Measurements from ENCODE around the gene ZNF432. TPM values are rescaled to one million over a fixed set of nuclear protein-coding genes. Genes with fewer than 3 reads are reported as not detected.
"Not testable (repeated sequence)": the region's sequence is repeated elsewhere in the genome, so short reads cannot be mapped to it uniquely, and the experiment has no call there.

The ZNF432 gene
- total and polyA plus RNA-seq, 2 donors (not counting 3 experiments of a cell fraction or from before 2014, with no cell fraction given), result 3.5 to 10.9 TPM

DNA sequence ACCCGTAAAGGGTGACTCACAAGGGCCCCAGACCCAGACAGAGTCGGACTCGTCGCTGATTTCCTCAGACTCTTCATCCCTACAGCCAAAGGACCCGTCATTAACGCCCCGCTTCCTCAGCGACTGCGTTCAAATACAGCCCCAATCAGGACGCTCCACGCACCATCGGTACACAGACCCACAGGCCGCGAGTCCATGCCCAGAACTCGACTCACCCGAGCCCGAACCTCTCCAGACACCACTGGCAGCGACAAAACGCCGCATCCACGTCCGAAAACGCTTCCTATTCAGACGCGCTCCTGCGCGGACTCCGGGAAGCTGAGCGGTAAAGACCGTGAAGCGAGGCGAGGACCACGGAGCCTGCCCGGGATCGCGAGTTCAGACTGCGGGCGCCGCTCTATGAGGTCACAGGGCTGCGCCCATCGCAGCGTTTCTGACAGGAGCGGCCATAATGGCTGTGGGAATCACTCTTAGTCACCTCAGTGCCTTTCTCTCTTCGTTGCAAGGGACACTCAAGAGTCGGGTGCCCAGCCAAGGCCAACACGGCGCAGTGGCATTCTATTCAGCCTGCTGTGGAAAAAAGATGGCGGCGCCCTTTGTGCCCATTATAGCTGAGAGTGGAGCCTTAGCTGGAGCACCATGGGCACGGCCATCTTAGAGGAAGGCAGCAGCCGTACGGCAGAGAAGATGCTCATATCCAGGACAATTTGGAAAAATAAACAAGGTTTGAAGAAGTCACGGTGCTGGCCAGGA is 20.4 kb downstream of the ZNF432 start, which contains the start of gene ZNF614:
ZNF614 (minus strand) TSS at position 353 of the 753 bp plus-strand sequence. CDS start 2,634 bp downstream, outside the sequence.
- H3K9ac ChIP-seq (replicated peaks; ENCODE audit: extremely low read depth, insufficient read depth, low read length), result peak within 1 kb of the TSS; percentile 95
- peak within 1 kb of the TSS; percentile 95 for H3K4me2 ChIP-seq (ENCODE audit: insufficient read depth, low read length)
- TSS peak; percentile 56 for BruUV-seq (replicated peaks)
- no peaks in the 10 kb centered on the region for H4K20me1 ChIP-seq (replicated peaks; ENCODE audit: control insufficient read depth, extremely low read depth, insufficient read depth, low read length)
- H3K4me1 ChIP-seq (ENCODE audit: control insufficient read depth, extremely low read depth, insufficient read depth, low read length), result peaks cover 6% of the 10 kb centered on the region
- H2AFZ ChIP-seq (ENCODE audit: low read depth, low read length), result peak within 1 kb of the TSS; percentile 99
- DNase-seq (ENCODE audit: low read depth, low spot score) (peak; percentile 92), FAIRE-seq (peak; percentile 92)
- intact Hi-C loops (cut with micrococcal nuclease) (loop anchor here (1.0 to 5.0 kb wide), 7 partner anchors 20 to 209 kb away; partner anchors contain the start of genes PPP2R1A, ZNF350, ZNF432 and ZNF613), dilution Hi-C loops (cut with MboI; ENCODE audit: extremely low pct_ligation_motif_present, low sequenced_read_pairs) (no loop called here)
- peaks cover 2% of the 10 kb centered on the region for H3K9me3 ChIP-seq (replicated peaks; ENCODE audit: control insufficient read depth, insufficient read depth, low read length)
- no peaks in the 10 kb centered on the region for H3K9me1 ChIP-seq (replicated peaks; ENCODE audit: control insufficient read depth, extremely low read depth, insufficient read depth, low read length)
- peak within 1 kb of the TSS; percentile 93 for H3K27ac ChIP-seq (ENCODE audit: insufficient read depth, low read depth, low read length)
- TF ChIP-seq GATA2 (IDR thresholded peaks at IDR 0.05; ENCODE audit: insufficient read depth, insufficient read length, low read depth, low read length) (no peak), FOS (IDR thresholded peaks at IDR 0.05; ENCODE audit: borderline replicate concordance, insufficient read depth, low read length) (peak; percentile 4), MAX (IDR thresholded peaks at IDR 0.05; ENCODE audit: insufficient read depth, insufficient read length) (peak; percentile 17), POLR2A (IDR thresholded peaks at IDR 0.05; ENCODE audit: low read depth, low read length) (peak; percentile 86), MYC (IDR thresholded peaks at IDR 0.05; ENCODE audit: low read depth, low read length) (peak; percentile 14), JUN (IDR thresholded peaks at IDR 0.05; ENCODE audit: borderline replicate concordance, insufficient read depth, insufficient read length, low read depth) (no peak), POLR2AphosphoS5 (IDR thresholded peaks at IDR 0.05; ENCODE audit: insufficient read depth, low read depth, low read length) (peak; percentile 63)
- H3K27me3 ChIP-seq (ENCODE audit: control insufficient read depth in 2 of 2, insufficient read depth in 2 of 2, low read length in 2 of 2), result no peaks in the 10 kb centered on the region
- H3K4me3 ChIP-seq (replicated peaks in 1 of 3; ENCODE audit: insufficient read depth in 1 of 3, low read depth in 1 of 3, low read length in 3 of 3), result peak within 1 kb of the TSS; percentile 59 to 90 (median 87)
- ChIA-PET CTCF (no interaction called here), POLR2A (interaction anchor here (0.9 to 1.1 kb wide), 3 partner anchors 20 to 162 kb away, joined by 3 to 5 read pairs (median 4); partner anchors contain the start of genes PPP2R1A, ZNF432 and ZNF615)
- peaks cover 10% of the 10 kb centered on the region for H3K79me2 ChIP-seq (ENCODE audit: control insufficient read depth, insufficient read depth, low read length)
- H3K36me3 ChIP-seq (ENCODE audit: control insufficient read depth in 2 of 2, extremely low read depth in 1 of 2, insufficient read depth in 2 of 2, low read length in 2 of 2), result peaks cover 0 to 7% of the 10 kb centered on the region in 2 experiments

DNA sequence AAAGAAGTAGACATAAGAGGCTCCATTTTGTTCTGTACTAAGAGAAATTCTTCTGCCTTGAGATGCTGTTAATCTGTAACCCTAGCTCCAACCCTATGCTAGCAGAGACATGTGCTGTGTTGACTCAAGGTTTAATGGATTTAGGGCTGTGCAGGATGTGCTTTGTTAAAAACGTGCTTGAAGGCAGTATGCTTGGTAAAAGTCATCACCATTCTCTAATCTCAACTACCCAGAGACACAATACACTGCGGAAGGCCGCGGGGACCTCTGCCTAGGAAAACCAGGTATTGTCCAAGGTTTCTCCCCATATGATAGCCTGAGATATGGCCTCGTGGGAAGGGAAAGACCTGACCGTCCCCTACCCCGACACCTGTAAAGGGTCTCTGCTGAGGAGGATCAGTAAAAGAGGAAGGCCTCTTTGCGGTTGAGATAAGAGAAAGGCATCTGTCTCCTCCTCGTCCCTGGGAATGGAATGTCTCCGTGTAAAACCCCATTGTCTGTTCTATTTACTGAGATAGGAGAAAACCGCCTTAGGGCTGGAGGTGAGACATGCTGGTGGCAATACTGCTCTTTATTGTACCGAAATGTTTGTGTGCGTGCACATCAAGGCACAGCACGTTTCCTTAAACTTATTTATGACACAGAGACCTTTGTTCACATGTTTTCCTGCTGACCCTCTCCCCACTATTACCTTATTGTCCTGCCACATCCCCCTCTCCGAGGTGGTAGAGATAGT is 22.2 kb downstream of the ZNF432 start:
- Histone ChIP-seq H3K36me3 (ENCODE audit: control insufficient read depth in 2 of 2, extremely low read depth in 1 of 2, insufficient read depth in 2 of 2, low read length in 2 of 2) (peaks cover 0 to 10% of the 10 kb centered on the region in 2 experiments), H3K79me2 (ENCODE audit: control insufficient read depth, insufficient read depth, low read length) (peaks cover 10% of the 10 kb centered on the region)
- H3K4me3 ChIP-seq (replicated peaks in 1 of 3; ENCODE audit: insufficient read depth in 1 of 3, low read depth in 1 of 3, low read length in 3 of 3); CTCF ChIA-PET; H3K4me2 ChIP-seq (ENCODE audit: insufficient read depth, low read length); BruUV-seq (replicated peaks); FAIRE-seq; dilution Hi-C loops (cut with MboI; ENCODE audit: extremely low pct_ligation_motif_present, low sequenced_read_pairs); POLR2A ChIA-PET; H3K9ac ChIP-seq (replicated peaks; ENCODE audit: extremely low read depth, insufficient read depth, low read length); H3K27me3 ChIP-seq (ENCODE audit: control insufficient read depth in 2 of 2, insufficient read depth in 2 of 2, low read length in 2 of 2); H4K20me1 ChIP-seq (replicated peaks; ENCODE audit: control insufficient read depth, extremely low read depth, insufficient read depth, low read length); H3K27ac ChIP-seq (ENCODE audit: insufficient read depth, low read depth, low read length); H3K9me1 ChIP-seq (replicated peaks; ENCODE audit: control insufficient read depth, extremely low read depth, insufficient read depth, low read length); DNase-seq (ENCODE audit: low read depth, low spot score); H3K4me1 ChIP-seq (ENCODE audit: control insufficient read depth, extremely low read depth, insufficient read depth, low read length); H2AFZ ChIP-seq (ENCODE audit: low read depth, low read length); H3K9me3 ChIP-seq (replicated peaks; ENCODE audit: control insufficient read depth, insufficient read depth, low read length): not testable (repeated sequence)
- intact Hi-C loops (cut with micrococcal nuclease), result loop anchor here (5.0 kb wide), 3 partner anchors 99 to 211 kb away; partner anchors contain the start of genes PPP2R1A and ZNF613

- H2AFZ ChIP-seq (ENCODE audit: low read depth, low read length); H3K27ac ChIP-seq (ENCODE audit: insufficient read depth, low read depth, low read length); H3K4me2 ChIP-seq (ENCODE audit: insufficient read depth, low read length); dilution Hi-C loops (cut with MboI; ENCODE audit: extremely low pct_ligation_motif_present, low sequenced_read_pairs); BruUV-seq (replicated peaks); H3K4me3 ChIP-seq (replicated peaks in 1 of 3; ENCODE audit: insufficient read depth in 1 of 3, low read depth in 1 of 3, low read length in 3 of 3); H3K9me1 ChIP-seq (replicated peaks; ENCODE audit: control insufficient read depth, extremely low read depth, insufficient read depth, low read length); FAIRE-seq; H3K27me3 ChIP-seq (ENCODE audit: control insufficient read depth in 2 of 2, insufficient read depth in 2 of 2, low read length in 2 of 2); CTCF ChIA-PET; H3K4me1 ChIP-seq (ENCODE audit: control insufficient read depth, extremely low read depth, insufficient read depth, low read length); POLR2A ChIA-PET; H4K20me1 ChIP-seq (replicated peaks; ENCODE audit: control insufficient read depth, extremely low read depth, insufficient read depth, low read length); H3K9me3 ChIP-seq (replicated peaks; ENCODE audit: control insufficient read depth, insufficient read depth, low read length); DNase-seq (ENCODE audit: low read depth, low spot score); H3K9ac ChIP-seq (replicated peaks; ENCODE audit: extremely low read depth, insufficient read depth, low read length); intact Hi-C loops (cut with micrococcal nuclease): not testable (repeated sequence)
- peaks cover 10% of the 10 kb centered on the region for H3K79me2 ChIP-seq (ENCODE audit: control insufficient read depth, insufficient read depth, low read length)
- H3K36me3 ChIP-seq (ENCODE audit: control insufficient read depth in 2 of 2, extremely low read depth in 1 of 2, insufficient read depth in 2 of 2, low read length in 2 of 2), result peaks cover 0 to 21% of the 10 kb centered on the region in 2 experiments
These were observed 24.2 kb downstream of the ZNF432 start for GRCh38 chr19:52024478-52024877.

All from endothelial cell of umbilical vein (primary cell).